GM19452 (cell line): ENCODE data around the gene TSPAN33.
"Not testable (repeated sequence)": the region's sequence is repeated elsewhere in the genome, so short reads cannot be mapped to it uniquely, and the experiment has no call there.

Experiments
- ATAC-seq: cut with Tn5 transposase; IDR thresholded peaks from one replicate; pipeline ENCODE4 v1.9.1; 2021; ENCODE audit not compliant: unreplicated experiment

The TSPAN33 gene

GRCh38 chr7:129205987-129206785, 61.7 kb downstream of the TSPAN33 start:
- ATAC-seq: no peak

- ATAC-seq: no peak
Measured at GRCh38 chr7:129208667-129209066, 64.2 kb downstream of the TSPAN33 start.

GRCh38 chr7:129209067-129209926, 64.8 kb downstream of the TSPAN33 start:
- ATAC-seq: no peak

- no peak for ATAC-seq
Measured at GRCh38 chr7:129210256-129210988, 65.9 kb downstream of the TSPAN33 start.

- no peak for ATAC-seq
Measured at GRCh38 chr7:129210989-129211312, 66.4 kb downstream of the TSPAN33 start.

GRCh38 chr7:129212126-129212525, 67.6 kb downstream of the TSPAN33 start:
- ATAC-seq: no peak

- ATAC-seq: no peak
Measured at GRCh38 chr7:129212596-129212995, 68.1 kb downstream of the TSPAN33 start.

- no peak for ATAC-seq
Measured at GRCh38 chr7:129213828-129214227, 69.3 kb downstream of the TSPAN33 start.

GRCh38 chr7:129215691-129216090, 71.2 kb downstream of the TSPAN33 start:
- not testable (repeated sequence) for ATAC-seq

- ATAC-seq: not testable (repeated sequence)
Measured at GRCh38 chr7:129216101-129216715, 71.7 kb downstream of the TSPAN33 start.

GRCh38 chr7:129216821-129217416, 72.4 kb downstream of the TSPAN33 start:
- not testable (repeated sequence) for ATAC-seq

- no peak for ATAC-seq
Measured at GRCh38 chr7:129218514-129219062, 74.1 kb downstream of the TSPAN33 start.

GRCh38 chr7:129219166-129219565, 74.7 kb downstream of the TSPAN33 start:
- ATAC-seq: not testable (repeated sequence)
